Kasumi-1 (cell line): ENCODE measurements around the gene KIRREL3.

Experiments used
- DNase-seq, 2 experiments: peaks; one replicate each; lab custom pipeline; 2025; lab: John Stamatoyannopoulos, UW

Gene KIRREL3

DNA sequence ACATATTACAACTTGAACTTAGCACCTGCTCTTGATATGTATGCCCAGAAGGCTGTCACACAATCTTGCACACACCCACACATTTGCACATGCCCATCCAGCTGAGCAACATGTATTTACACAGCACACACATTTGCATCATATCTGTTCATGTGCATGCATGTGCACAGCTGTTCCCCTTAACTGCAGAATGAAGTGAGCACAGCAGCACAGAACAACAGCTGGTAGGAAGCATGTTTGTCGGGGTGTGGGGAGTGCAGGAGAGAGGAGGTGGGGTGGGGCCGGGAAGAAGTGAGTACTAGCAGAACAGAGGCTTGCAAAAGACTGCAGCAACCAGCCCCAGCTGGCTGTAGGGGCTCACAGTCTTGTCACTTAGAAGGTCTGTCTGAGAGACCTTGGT lies 296.5 kb downstream of the KIRREL3 start:
- no peak for DNase-seq

DNA sequence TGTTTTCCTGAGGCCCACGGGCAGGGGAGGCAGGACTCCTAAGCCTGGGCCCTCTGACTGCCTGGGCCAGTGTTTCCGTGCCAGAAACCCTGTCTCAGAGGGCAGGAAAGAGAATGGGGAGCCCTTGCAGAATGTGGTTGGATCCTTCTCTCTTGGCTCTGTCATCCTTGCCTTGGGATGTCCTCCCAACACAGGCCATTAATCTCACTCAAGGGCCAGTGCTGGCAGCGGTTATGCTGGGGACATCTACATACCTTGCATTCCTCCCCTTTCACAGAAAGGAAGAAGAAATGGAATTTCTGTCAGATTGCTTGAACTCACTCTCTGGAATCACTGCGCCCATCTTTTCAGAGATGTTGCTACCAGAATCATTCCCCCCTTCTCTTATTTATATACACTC lies 296.9 kb downstream of the KIRREL3 start:
- DNase-seq, result no peak

DNA sequence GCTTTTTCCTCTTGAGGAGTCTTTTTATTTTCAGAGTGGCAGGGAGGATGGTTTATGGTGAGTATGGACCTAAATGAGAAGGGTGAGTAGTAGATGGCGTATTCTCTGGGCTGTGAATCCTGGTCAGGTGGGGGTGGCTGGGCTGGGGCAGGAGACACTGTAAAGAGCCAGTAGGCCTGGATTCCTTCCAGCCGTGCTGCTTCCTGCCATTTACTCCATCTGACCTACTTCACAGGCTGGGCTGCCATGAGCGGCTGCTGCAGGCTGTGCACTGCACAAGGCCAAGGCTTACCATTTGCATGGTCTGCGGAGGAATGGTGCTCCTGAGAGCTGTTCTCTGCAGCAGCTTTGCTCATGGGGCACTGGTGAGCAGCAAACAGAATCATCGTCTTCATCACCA lies 297.6 kb downstream of the KIRREL3 start:
- DNase-seq, result no peak

DNA sequence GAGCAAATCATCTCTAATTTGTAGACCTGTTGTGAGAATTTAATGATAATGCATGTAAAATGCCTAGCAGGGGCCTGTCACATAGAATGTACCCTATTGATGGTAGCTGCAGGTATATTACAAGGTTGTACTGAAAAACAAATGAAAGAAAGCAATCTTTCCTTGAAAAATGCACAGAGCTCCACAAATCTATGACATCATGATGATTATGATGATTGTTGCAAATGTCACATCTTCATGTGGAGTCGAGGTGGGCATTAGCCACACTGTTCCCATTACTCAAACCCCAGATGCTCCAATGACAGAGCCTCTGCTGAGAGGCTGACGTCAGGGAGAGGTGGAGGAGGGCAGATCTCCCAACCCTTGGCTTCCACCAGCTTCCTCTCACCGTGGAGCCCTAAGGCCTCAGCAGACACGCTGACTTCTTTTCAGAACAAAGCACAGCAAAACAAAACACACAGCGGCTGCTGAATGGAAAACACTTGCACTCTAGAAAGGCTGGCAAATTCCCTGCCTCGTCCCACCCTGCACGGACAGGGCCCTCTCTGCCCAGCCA lies 298.3 kb downstream of the KIRREL3 start:
- no peak for DNase-seq

DNA sequence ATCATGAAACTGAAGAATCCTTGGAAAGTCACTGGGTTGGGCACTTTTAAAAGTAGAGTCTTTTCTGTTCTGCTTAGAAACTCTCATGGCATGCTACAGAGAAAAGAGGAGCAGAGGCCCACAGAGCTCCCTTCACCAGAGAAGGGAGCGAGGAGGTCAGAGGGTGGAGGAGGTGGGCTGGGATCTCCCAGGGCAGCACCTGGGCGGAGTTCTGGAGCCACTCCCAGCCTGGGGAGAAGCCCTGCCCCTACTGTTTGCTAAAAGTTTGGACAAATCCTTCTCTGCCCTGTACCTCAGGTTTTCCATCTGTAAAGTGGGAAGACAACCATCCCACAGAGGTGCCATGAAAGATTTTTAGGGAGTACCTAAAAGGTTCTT lies 299.1 kb downstream of the KIRREL3 start:
- DNase-seq, result no peak

DNA sequence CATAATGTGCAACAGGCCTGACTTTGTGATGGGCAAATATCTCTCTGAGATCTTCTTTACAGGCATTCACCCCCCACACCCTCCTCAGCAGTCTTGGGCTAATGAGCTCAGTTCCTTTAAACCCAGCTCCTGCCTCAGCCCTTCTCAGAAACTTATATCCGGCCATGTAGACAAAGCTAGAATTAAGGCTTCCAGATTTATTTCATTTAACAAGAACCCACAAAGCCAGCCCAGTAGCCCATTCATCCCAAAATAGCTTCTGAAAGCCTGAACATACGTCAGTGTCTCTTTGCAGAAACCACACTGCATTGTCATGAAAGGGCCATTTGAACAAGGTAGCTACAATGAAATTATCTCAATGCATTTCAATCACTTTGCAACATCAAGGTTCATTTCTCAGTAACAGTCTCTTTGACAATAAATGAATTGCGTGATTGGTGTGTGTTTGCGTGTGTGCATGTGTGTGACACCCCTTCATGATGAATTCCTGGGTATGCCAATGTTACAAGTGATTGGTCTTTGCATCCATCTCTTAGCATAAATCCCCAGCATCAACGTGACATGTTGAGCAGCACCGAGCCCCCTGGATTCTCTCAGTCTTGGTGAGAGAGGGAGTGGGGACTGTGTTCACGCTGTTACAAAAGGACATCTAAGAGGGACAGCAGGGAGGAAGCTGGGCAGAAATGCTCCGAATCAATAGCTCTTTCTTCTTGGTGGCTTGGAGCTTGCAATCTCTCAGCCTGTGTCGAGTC lies 299.6 kb downstream of the KIRREL3 start:
- DNase-seq, result no peak

DNA sequence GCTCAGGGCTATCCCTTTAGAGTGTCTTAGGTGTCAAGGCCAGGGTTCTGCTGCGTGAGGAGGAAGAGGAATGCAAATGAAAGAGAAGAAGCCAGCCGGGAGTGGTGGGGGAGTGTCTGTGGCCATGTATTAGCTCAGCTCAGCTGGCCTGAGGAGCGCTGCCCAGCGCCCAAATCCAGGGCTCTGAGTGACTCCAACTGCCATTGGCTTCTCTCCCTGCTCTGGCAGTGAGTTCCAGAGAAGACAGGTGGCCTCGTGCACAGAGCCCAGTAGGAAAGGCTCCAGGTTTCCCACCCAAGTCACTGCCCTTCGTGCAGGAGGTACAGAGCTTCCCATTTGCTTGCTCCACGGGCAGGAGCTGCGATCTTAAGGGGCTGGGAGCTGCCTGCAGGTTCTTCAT lies 302.0 kb downstream of the KIRREL3 start:
- no peak for DNase-seq

DNA sequence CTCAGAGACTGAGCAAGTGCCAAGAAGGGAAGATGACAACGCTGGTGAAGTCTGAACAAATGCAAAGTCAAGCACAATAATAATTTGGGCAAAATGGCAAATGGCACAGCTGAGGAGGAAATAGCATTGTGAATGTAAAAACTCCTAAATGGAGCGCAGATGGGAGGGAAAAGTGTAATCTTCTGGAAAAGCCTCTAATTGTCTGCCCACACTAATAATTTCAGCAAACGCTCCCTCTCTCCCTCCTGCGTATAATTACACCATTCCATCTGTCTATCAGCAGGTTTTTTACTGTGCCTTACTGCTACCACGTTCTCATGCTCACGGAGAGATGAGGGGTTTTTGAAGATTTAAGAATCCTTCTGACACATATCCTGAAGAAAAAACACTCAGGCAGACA lies 302.6 kb downstream of the KIRREL3 start:
- DNase-seq, result no peak

DNA sequence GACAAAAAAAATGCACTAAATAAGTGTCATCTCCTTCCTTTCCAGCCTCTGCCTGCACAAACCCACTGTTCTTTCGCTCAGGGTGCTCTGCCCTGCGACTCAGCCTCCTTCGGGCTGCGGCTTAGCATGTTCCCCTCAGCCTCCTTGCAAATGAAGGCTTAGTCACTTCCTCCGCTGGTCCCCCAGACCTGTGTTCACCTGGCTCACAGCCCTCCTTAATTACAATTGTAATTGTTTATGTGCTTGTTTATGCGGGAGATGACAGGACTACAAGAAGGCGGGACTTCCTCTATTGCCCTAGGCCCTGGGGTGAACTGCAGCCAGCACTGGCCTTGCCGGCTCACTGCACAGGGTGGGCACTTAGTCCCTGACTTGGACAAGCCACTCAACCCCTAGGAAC lies 303.6 kb downstream of the KIRREL3 start:
- DNase-seq, result no peak

DNA sequence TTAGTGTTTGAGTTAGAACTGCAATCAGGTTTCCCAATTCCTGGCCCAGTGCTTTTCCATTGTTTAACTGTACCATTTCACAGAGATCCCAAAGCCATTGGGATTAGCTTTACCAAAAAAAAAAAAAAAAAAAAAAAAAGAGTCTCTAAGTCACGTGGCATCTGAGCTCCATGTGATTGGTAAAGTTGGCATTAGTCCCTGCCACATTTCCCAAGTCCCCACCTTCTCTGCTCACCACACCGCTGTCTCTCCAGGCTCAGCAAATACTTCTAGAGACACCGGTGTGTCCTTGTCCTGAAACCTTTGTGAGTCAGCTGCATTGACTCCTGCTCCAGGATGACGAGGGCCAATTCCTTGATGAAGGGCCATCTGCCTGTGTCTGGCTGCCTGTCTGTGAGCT lies 305.3 kb downstream of the KIRREL3 start:
- DNase-seq, result no peak

DNA sequence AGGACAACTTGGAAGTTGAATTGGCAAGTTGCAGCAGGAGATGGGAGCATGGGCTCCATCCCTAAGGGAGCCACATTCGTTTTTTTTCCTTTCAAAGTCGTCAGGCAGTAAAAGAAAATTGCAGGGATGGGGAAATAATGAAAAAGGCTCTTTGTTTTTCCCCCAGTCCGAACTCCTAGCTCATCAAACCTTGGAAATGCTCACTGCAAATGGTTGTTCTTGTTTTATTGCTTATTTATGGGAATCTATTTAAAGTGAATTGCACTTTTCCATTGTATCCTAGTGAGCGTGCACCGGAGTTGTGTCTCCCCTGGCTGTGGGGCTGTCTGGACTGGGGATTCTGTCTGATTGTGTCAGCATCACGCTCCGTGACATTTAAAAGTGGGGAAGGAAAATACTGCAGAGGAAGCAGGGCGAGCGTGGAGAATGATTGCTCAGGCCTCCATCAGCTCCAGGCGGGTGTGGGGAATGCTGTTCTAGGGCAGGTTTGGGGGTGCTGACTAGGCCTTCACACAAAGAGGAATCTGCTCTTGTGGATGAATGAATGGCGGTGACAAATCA lies 306.4 kb downstream of the KIRREL3 start:
- DNase-seq, result no peak

DNA sequence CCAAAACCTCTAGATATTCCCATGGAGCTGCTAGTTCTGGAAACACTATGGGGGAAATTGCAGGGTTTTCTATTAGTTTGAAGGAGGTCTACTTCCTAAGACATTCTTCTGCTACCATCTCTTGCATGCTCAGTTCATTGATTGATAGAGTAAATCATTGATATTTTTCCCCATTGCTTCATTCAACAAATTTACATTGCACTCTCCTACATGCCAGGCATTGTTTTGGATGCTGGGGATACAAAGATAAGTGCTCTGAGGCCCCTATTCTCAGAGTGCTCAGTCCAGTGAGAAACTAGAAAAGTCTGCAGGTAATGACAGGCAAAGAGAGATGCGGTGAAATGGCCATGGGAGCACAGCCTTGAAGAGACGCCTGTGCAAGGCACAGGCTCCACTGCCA lies 313.1 kb downstream of the KIRREL3 start:
- no peak for DNase-seq

DNA sequence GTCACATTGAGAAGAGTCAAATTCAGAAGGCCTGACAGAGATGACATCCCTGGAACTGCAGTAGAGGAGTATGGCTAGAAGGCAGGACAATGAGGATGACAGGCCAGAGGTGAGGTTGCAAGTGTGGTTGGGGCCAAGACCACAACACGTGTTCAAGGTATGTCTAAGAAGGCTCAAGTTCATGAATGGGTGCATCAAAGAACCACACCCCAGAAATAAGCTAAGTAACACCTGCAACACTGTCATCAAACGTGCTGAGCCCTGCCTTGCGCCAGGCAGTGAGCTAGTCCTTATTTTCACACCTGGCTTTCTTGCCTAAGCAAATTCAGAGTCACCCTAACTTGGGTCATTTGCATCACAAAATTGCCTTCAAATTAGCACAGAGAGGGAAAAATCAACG lies 313.6 kb downstream of the KIRREL3 start:
- no peak for DNase-seq

DNA sequence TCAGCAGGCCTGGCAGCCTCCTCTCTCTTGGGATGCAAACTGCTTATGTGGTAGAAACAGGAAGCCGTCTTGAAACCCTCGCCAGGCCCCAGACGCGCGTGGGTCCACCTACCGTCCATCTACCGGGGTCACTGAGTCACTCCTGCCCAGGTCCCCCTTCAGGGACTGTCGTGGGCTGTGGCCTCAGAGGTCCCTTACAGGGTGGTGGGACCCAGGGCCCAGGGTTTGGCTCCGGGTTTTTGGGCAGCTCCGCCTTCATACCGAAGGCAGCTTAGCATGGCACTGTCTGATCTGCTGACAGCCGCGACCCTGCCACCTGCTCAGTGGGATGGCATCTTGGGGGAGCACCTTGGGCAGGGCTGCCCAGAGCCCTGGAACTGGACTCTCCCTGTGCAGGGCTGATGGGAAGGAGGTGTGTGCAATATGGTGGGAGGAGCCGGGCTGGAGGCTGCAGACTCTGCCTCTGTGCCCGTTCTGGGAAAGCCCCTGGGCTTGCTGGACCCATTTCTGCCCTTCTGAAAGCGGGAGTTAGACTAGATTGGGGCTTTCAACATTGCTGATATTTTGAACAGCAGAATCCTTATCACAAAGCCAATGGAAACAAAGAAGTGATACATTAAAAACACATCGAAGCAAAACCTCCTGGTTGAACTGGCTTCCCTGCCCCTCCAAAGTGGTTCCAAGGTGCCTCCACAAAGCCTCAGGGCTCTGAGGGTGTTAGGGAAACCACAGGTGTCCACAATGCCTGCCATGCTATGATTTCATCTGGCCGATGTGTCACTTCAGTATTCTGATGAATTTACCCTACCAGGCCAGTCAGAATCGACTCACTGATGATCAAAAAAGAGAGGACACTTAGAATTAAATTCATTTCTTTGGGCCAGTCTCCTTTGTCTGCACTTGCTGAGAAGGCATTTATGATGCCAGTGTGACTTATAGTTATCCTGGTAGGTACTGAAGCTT lies 316.5 kb downstream of the KIRREL3 start:
- DNase-seq, result no peak

DNA sequence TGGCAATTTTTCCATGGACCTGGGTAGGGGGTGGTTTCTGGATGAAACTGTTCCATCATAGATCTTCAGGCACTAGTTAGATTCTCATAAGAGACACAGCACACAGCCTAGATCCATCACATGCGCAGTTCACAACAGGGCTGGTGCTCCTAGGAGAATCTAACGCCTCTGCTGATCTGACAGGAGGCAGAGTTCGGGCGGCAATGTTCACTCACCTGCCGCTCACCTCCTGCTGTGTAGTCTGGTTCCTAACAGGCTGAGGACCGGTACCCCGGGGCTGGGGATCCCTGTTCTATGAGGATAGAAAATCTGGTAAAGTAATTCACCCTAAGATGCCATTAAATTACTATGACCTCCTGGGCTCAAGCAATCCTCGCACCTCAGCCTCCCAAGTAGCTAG lies 318.0 kb downstream of the KIRREL3 start:
- no peak for DNase-seq

DNA sequence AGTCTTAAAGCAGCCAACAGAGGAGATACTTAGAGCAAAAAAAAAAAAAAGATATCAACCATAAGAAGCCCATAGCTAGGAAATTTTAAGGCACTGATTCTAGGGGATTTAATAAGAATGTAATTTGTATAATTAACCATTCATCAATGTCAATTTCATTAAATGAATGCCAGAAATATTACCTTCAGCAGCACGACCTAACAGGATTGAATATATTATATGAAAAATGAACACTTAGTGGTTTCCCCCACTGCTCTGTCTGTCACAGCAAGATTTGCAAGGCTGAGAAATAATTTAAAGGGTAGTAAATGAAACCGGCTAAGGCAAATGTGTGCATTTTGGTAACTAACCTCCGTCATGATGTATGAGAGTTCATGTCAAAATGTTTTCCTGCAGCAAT lies 319.9 kb downstream of the KIRREL3 start:
- no peak for DNase-seq

DNA sequence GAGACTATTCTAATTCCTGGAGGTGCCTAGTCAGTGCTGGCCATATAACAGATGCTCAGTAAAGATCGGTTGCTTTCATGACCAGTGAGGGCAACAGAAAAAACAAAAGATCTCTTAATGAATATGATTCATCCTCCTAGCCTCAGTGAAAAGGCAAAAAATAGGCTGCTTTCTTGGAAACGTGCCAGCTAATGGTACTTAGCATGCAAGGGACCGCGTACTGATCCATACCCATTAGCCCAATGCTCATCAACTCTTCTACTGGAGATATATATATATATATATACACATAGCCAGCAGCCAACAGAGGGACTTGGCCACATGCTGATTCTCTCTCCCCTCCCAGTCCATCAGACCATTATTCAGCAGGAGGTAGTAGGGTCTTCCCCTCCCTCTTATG lies 320.4 kb downstream of the KIRREL3 start:
- DNase-seq, result no peak

DNA sequence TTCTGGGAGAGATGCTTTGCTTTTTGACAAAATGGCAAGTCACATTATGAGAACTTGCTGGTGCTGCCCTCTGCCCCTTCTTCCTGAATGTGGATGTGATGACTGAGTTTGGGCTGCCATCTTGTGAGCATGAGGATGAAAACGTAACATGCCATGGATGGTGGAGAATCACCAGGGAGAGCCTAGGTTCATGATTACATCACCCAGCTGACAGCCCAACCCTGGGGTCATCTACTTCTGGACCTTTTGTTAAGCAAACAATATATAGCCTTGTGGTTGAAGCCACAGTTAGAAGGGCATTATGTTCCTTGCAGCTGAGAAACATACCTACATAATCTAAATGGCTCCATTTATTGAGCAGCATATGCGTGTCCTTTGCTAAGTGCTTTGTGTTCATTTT lies 321.5 kb downstream of the KIRREL3 start:
- no peak for DNase-seq

DNA sequence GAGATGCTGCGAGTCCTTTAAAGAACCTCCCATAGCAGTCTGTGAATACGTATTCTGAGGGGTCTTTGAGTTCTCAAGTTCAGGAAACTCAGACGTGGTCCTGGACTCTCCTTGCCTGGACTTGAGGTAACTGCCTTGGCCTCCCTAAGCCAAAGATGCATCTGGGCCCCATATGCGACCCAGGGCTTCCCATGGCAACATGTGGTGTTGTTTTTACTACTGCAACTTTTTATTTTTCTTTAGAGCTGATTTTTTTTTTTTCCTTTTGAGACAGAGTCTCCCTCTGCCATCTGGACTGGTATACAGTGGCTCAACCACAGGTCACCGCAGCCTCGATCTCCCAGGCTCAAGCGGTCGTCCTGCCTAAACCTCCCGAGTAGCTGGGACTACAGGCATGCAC lies 324.0 kb downstream of the KIRREL3 start:
- DNase-seq, result no peak

DNA sequence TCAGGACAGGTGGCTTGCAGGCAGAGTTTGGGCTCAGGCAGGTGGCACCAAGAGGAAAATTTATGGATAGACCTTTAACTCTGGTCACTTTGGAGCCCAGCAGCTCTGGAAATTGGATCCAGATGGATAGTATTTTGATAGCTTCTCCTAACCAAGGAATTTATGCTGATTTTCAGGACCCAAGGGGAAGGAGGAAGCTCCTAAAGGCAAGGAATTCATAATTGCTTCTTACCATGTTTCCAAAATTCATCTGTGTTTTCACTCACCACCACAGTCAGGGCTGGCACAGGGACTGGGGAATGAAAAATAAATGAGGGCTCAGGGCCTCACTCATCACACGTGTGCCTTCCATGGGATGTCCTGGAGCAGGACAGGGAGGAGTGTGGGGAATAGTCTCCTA lies 327.3 kb downstream of the KIRREL3 start:
- DNase-seq, result no peak

DNA sequence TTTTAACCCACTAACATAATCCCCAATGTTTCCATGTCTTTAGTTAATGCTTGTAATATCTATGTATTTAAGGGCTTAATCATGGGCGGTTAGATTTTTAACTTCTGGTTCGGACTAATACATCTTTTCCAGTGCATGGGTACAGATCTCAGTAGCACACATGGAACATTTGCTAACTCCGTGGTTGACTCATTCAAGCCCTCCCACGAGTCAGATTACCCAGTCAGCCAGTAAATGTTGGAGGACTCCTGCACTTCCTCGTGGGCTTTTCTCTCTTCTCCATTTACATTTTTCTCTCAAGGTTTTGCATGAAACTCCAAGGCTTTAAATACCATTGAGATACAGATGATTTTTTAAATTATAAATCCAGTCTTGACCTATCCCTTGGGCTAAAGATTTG lies 331.2 kb downstream of the KIRREL3 start:
- DNase-seq, result no peak

DNA sequence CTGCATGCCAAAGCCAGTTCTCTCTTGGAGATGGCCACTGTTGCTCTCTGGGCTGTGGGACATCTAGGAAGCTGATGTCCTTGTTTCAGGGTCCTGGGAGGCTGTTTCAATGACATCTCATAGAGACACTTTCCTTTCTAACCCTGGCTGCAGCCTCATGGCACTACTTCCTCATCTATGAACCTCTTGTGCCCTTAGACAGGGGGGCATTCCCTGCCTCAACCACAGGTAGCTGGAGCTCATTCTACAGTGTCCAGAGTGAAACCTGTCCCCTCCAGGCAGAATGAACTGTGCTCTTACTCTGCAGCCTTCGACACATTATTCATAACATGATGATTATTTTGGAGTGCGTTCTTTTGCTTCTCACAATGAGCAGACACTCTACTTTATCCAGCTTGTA lies 335.9 kb downstream of the KIRREL3 start:
- no peak for DNase-seq
